Gastroesophageal sphincter (tissue), 4 donors: ENCODE data around the gene SLC16A6. TPM values are rescaled to one million over a fixed set of nuclear protein-coding genes. Genes with fewer than 3 reads are reported as not detected.
A peak's percentile ranks its signal among the peaks of the same experiment; 100 is the strongest.
"Not testable (repeated sequence)": the region's sequence is repeated elsewhere in the genome, so short reads cannot be mapped to it uniquely, and the experiment has no call there.

Experiments used
- ATAC-seq: fragments of 150-250 bp; one replicate; pipeline ENCODE4 v1.9.1; 2016; ENCODE audit warnings: mild to moderate bottlenecking, moderate library complexity
- H3K27ac ChIP-seq, 4 donors: fragments of 200-600 bp; sonication (generic) in 3 of 4; 1 replicate in 3 of 4; 2 replicates in 1 of 4; pipeline ENCODE4 v1.5.1; 2016 to 2019
- H3K27me3 ChIP-seq: fragments of 200-600 bp; sonication (generic); one replicate; pipeline ENCODE4 v1.5.1; 2019
- H3K36me3 ChIP-seq, 2 donors: fragments of 200-600 bp; sonication (generic); one replicate each; pipeline ENCODE4 v1.5.1; 2019; ENCODE audit warnings: control low read depth in 1 of 2
- H3K4me1 ChIP-seq, 3 donors: fragments of 200-600 bp; sonication (generic); 1 replicate in 2 of 3; 2 replicates in 1 of 3; pipeline ENCODE4 v1.5.1; 2016 to 2019; ENCODE audit warnings: control low read depth in 2 of 3
- H3K4me3 ChIP-seq, 2 donors: fragments of 200-600 bp; sonication (generic); one replicate each; pipeline ENCODE4 v1.5.1; 2019; ENCODE audit warnings: mild to moderate bottlenecking in 1 of 2, moderate library complexity in 1 of 2
- H3K9me3 ChIP-seq, 3 donors: fragments of 200-600 bp; sonication (generic); one replicate each; pipeline ENCODE4 v1.5.1; 2017 to 2019; ENCODE audit warnings: control low read depth in 2 of 3
- EP300 ChIP-seq: sonication (generic); formaldehyde crosslinking; IDR thresholded peaks from one replicate; pipeline ENCODE4 v1.6.1; 2017; ENCODE audit warnings: antibody characterized with exemption, mild to moderate bottlenecking
- POLR2A ChIP-seq, 2 donors: fragments of 450-650 bp; IDR thresholded peaks; one replicate each; pipeline ENCODE4 v1.6.1; 2017; ENCODE audit warnings: antibody characterized with exemption in 2 of 2, mild to moderate bottlenecking in 2 of 2, moderate library complexity in 1 of 2
- POLR2AphosphoS5 ChIP-seq: sonication (generic); formaldehyde crosslinking; IDR thresholded peaks from one replicate; pipeline ENCODE4 v1.6.1; 2017; ENCODE audit warnings: antibody characterized with exemption
- WGBS, 2 donors: methylation state at CpG; one replicate each; pipeline ENCODE4 v1.1.5; 2018; ENCODE audit warnings: low coverage in 1 of 2; 5-methylcytosine and 5-hydroxymethylcytosine counted together
- total RNA-seq, 4 donors: library from RNA; depleted of rRNA; stranded (reverse); fragments of >200 nt; gene quantifications; one replicate each; pipeline ENCODE4 v1.1.0, GENCODE V29; 2016
- TF ChIP-seq, protein P1 (sequence below), 4 experiments: fragments of 200-600 bp in 2 of 4; fragments of 450-650 bp in 2 of 4; sonication (generic) in 1 of 4; IDR thresholded peaks; one replicate each; pipeline ENCODE4 v1.5.1; 2017 to 2019; ENCODE audit warnings: antibody characterized with exemption in 4 of 4, mild to moderate bottlenecking in 2 of 4, moderate library complexity in 2 of 4

Gene SLC16A6
- total RNA-seq, 4 donors from 2014 or later = 0.27 to 0.67 (median 0.46) TPM; not detected in 1

GRCh38 chr17:68290268-68290954 lies 516 bp downstream of the SLC16A6 start:
- no peak for ATAC-seq

DNA sequence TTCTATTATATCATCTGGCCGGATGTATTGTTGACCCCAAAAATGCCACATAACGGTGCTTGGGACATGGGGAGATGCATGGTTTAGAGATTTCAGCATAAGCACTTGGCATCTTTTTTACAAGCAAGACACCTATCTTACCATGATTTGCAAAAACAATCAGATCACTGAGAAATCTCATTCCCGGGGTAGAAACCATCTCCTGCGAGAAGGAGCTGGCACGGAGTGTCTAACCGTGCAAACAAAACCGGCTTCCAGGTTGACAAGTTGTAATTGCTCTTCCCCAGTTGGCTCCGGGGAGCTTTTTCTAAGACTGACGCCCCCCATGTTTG lies 1.0 kb downstream of the SLC16A6 start:
- ATAC-seq = no peak
- Histone ChIP-seq H3K36me3 (no peaks in the 10 kb centered on the region), H3K27ac (no peak overlapping the region), H3K27me3 (peaks cover 55% of the 10 kb centered on the region), H3K9me3 (no peaks in the 10 kb centered on the region), H3K4me1 (peaks cover 0 to 31% (median 0%) of the 10 kb centered on the region in 3 donors), H3K4me3 (peak overlapping the region in 1 of 2 donors; percentile 71)
- TF ChIP-seq POLR2A (IDR thresholded peaks at IDR 0.05) (no peak), POLR2AphosphoS5 (no peak), EP300 (no peak)
- TF ChIP-seq, protein P1, sequence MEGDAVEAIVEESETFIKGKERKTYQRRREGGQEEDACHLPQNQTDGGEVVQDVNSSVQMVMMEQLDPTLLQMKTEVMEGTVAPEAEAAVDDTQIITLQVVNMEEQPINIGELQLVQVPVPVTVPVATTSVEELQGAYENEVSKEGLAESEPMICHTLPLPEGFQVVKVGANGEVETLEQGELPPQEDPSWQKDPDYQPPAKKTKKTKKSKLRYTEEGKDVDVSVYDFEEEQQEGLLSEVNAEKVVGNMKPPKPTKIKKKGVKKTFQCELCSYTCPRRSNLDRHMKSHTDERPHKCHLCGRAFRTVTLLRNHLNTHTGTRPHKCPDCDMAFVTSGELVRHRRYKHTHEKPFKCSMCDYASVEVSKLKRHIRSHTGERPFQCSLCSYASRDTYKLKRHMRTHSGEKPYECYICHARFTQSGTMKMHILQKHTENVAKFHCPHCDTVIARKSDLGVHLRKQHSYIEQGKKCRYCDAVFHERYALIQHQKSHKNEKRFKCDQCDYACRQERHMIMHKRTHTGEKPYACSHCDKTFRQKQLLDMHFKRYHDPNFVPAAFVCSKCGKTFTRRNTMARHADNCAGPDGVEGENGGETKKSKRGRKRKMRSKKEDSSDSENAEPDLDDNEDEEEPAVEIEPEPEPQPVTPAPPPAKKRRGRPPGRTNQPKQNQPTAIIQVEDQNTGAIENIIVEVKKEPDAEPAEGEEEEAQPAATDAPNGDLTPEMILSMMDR (IDR thresholded peaks at IDR 0.05) = no peak
- WGBS, 2 donors = 13 to 43% methylated on average over 2 to 9 of the region's 9 CpGs

More at GRCh38 chr17:68290268-68290954, 516 bp downstream of the SLC16A6 start:
- H3K4me1 ChIP-seq = peaks cover 0 to 31% (median 0%) of the 10 kb centered on the region in 3 donors
- peak overlapping the region; percentile 11 to 71 for H3K4me3 ChIP-seq
- peaks cover 60% of the 10 kb centered on the region for H3K27me3 ChIP-seq
- peak overlapping the region in 2 of 4 donors; percentile 4 to 67 for H3K27ac ChIP-seq
- TF ChIP-seq POLR2A (IDR thresholded peaks at IDR 0.05) = no peak
- TF ChIP-seq, protein P1 (IDR thresholded peaks at IDR 0.05) = no peak
- TF ChIP-seq EP300 = no peak
- no peak for TF ChIP-seq POLR2AphosphoS5
- H3K9me3 ChIP-seq = no peaks in the 10 kb centered on the region
- H3K36me3 ChIP-seq = no peaks in the 10 kb centered on the region
- WGBS, 2 donors = 0% methylated on average over 11 of the region's 50 CpGs; no CpG with 5 or more reads in 1 of the 2 donors

DNA sequence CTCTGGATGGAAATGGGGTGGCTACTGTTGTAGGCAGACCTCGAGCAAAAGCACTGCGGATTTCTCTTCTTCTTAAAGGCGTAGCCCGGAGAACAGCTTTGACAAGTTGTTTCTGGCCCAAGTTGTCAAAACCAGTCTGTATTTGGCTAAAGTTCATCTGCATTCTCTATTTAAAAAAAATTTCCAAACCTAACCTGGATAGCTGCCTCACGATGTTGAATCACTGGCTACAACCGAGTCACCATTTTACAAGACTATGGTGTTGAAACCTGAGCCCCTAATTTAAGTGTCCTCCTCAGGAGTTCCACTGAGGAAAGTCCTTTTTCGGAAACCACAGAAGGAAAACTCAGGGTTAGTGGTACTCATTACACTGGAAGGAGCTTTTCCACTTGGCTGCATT lies 1.5 kb downstream of the SLC16A6 start:
- peaks cover 0 to 31% (median 0%) of the 10 kb centered on the region in 3 donors for H3K4me1 ChIP-seq
- WGBS, 2 donors = 70 to 73% methylated on average over 5 to 7 of the region's 7 CpGs
- no peak overlapping the region for H3K4me3 ChIP-seq
- H3K27me3 ChIP-seq = peaks cover 51% of the 10 kb centered on the region
- H3K27ac ChIP-seq = no peak overlapping the region
- no peaks in the 10 kb centered on the region for H3K9me3 ChIP-seq
- no peaks in the 10 kb centered on the region for H3K36me3 ChIP-seq
- TF ChIP-seq EP300 (no peak), POLR2A (IDR thresholded peaks at IDR 0.05) (no peak), POLR2AphosphoS5 (no peak)
- TF ChIP-seq, protein P1 (IDR thresholded peaks at IDR 0.05) = no peak
- no peak for ATAC-seq

DNA sequence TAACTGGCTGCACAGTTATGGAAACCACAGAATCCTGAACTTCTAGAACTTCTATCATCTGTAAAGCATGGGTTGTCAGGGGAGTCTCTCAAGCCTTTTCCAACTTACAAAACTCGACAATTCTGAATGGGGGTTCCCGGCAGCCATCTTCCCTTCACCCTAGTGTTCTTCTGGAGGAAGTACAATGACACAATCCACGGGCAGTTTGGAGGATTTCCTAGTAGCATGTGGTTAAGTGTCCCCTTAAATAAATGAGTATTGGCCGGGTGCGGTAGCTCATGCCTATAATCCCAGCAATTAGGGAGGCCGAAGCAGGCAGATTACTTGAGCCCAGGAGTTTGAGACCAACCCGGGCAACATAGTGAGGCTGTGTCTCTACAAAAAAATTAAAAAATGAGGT lies 2.1 kb downstream of the SLC16A6 start:
- H3K36me3 ChIP-seq = no peaks in the 10 kb centered on the region
- H3K9me3 ChIP-seq = no peaks in the 10 kb centered on the region
- H3K27ac ChIP-seq = no peak overlapping the region
- WGBS, 2 donors = 75 to 95% methylated on average over 2 to 3 of the region's 7 CpGs
- H3K4me1 ChIP-seq = peaks cover 0 to 31% (median 0%) of the 10 kb centered on the region in 3 donors
- no peak for TF ChIP-seq EP300
- TF ChIP-seq POLR2A (IDR thresholded peaks at IDR 0.05) = no peak
- TF ChIP-seq, protein P1 (IDR thresholded peaks at IDR 0.05) = no peak
- no peak for TF ChIP-seq POLR2AphosphoS5
- ATAC-seq = no peak
- H3K4me3 ChIP-seq = no peak overlapping the region
- peaks cover 44% of the 10 kb centered on the region for H3K27me3 ChIP-seq

DNA sequence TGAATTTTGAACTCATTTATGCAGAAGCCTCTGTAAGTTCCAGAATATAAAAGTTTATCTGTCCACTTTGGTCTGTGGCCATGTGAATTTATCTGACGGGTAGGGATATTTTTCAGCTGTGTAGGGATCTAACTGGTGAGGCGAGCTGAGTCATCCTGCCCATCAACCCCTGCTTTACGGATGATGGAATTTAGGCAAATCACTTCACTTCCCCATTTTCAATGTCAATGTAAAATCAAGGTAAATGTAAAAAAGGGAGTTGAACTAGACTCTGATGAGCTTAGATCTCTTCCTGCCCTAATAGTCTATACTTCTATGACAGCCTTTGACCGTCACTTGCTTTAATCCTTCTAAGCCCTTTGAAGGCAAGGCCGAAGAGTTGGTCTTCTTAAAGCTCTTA lies 2.6 kb downstream of the SLC16A6 start:
- Histone ChIP-seq H3K4me1 (peaks cover 0 to 31% (median 0%) of the 10 kb centered on the region in 3 donors), H3K36me3 (no peaks in the 10 kb centered on the region), H3K27me3 (peaks cover 40% of the 10 kb centered on the region), H3K9me3 (no peaks in the 10 kb centered on the region), H3K4me3 (no peak overlapping the region), H3K27ac (no peak overlapping the region)
- no peak for TF ChIP-seq EP300
- WGBS, 2 donors = 68 to 94% methylated on average over 4 to 5 of the region's 5 CpGs
- ATAC-seq = no peak

- H3K4me1 ChIP-seq, H3K4me3 ChIP-seq, H3K27ac ChIP-seq, H3K36me3 ChIP-seq, H3K27me3 ChIP-seq, ATAC-seq: not testable (repeated sequence)
- peaks cover 0 to 13% (median 0%) of the 10 kb centered on the region in 3 donors for H3K9me3 ChIP-seq
- 0% methylated on average over 1 of the region's 6 CpGs for WGBS, 2 donors
These were observed 9.0 kb downstream of the SLC16A6 start for GRCh38 chr17:68281965-68282364.
